OCI-LY7 (cell line): ENCODE measurements around the gene RASD1. TPM values are rescaled to one million over a fixed set of nuclear protein-coding genes. Genes with fewer than 3 reads are reported as not detected.

Experiments used
- BruUV-seq: library from RNA; stranded (reverse); fragments of 400-500 nt; replicated peaks from 2 replicates; lab custom pipeline; 2021; lab: Mats Ljungman, UMichigan
- CTCF ChIA-PET: fragments of 300-600 bp; sonication (Branson Sonifier 250); formaldehyde crosslinking; loops from one replicate; lab custom pipeline; 2022; ENCODE audit warnings: antibody characterized with exemption; ENCODE audit not compliant: unreplicated experiment; lab: Charles Lee
- POLR2A ChIA-PET: fragments of 300-600 bp; sonication (Branson Sonifier 250); formaldehyde crosslinking; loops from one replicate; lab custom pipeline; 2022; ENCODE audit warnings: antibody characterized with exemption; lab: Charles Lee
- DNase-seq: peaks from one replicate; pipeline ENCODE4 v3.0.0-alpha.2; 2015; ENCODE audit warnings: low spot score
- H2AFZ ChIP-seq: fragments of 200-600 bp; sonication (generic), shearing (Covaris generic); 2 replicates; pipeline ENCODE4 v1.6.1; 2014; ENCODE audit warnings: mild to moderate bottlenecking, antibody characterized with exemption, low read length, moderate library complexity
- H3K27ac ChIP-seq: fragments of 200-600 bp; sonication (generic); 2 replicates; pipeline ENCODE4 v1.5.1; 2014; ENCODE audit warnings: mixed run types, low read depth, mild to moderate bottlenecking, moderate library complexity, low read length, inconsistent platforms; ENCODE audit not compliant: poor library complexity, severe bottlenecking
- H3K36me3 ChIP-seq: fragments of 200-600 bp; sonication (generic); 2 replicates; pipeline ENCODE4 v1.6.1; 2014; ENCODE audit warnings: mild to moderate bottlenecking, antibody characterized with exemption, low read length, moderate library complexity, mixed read lengths; ENCODE audit not compliant: insufficient read depth
- H3K4me1 ChIP-seq: fragments of 200-600 bp; sonication (generic); 2 replicates; pipeline ENCODE4 v1.5.1; 2014; ENCODE audit warnings: mild to moderate bottlenecking, low read length; ENCODE audit not compliant: insufficient read depth, poor library complexity, severe bottlenecking
- H3K4me2 ChIP-seq: fragments of 200-600 bp; sonication (generic); 2 replicates; pipeline ENCODE4 v1.6.1; 2014; ENCODE audit warnings: mild to moderate bottlenecking, low read length
- H3K4me3 ChIP-seq: fragments of 200-600 bp; sonication (generic); 2 replicates; pipeline ENCODE4 v1.5.1; 2014; ENCODE audit warnings: mild to moderate bottlenecking, low read depth, low read length; ENCODE audit not compliant: poor library complexity, severe bottlenecking
- H3K79me2 ChIP-seq: fragments of 200-600 bp; sonication (generic); 2 replicates; pipeline ENCODE4 v1.6.1; 2016; ENCODE audit warnings: low read depth, mild to moderate bottlenecking, low read length, moderate library complexity, mixed read lengths; ENCODE audit not compliant: insufficient read depth
- H3K9me2 ChIP-seq: fragments of 200-600 bp; sonication (generic); 2 replicates; pipeline ENCODE4 v1.6.1; 2016; ENCODE audit warnings: mild to moderate bottlenecking, low read length, mixed read lengths; ENCODE audit not compliant: insufficient read depth
- H3K9me3 ChIP-seq: fragments of 200-600 bp; sonication (generic); 2 replicates; pipeline ENCODE4 v1.6.1; 2014; ENCODE audit warnings: mild to moderate bottlenecking, mixed run types, low read length, mixed read lengths
- H4K20me1 ChIP-seq: fragments of 200-600 bp; sonication (generic); 2 replicates; pipeline ENCODE4 v1.6.1; 2014; ENCODE audit warnings: mild to moderate bottlenecking, antibody characterized with exemption, low read length, moderate library complexity, mixed read lengths; ENCODE audit not compliant: insufficient read depth
- EZH2phosphoT487 ChIP-seq: fragments of 200-600 bp; sonication (generic); IDR thresholded peaks from 2 replicates; pipeline ENCODE4 v1.6.1; 2018; ENCODE audit warnings: low read depth, borderline replicate concordance, mild to moderate bottlenecking, mixed run types, antibody characterized with exemption, low read length, moderate library complexity, mixed read lengths
- intact Hi-C: fragments of 100-400 bp; cut with micrococcal nuclease; formaldehyde crosslinking; loops from one replicate; pipeline ENCODE4 v1.10.0; 2022; ENCODE audit not compliant: unreplicated experiment
- total RNA-seq, 2 experiments: library from RNA; depleted of rRNA in 1 of 2; stranded (reverse); fragments of >200 nt in 1 of 2; shearing (Covaris generic) in 1 of 2; gene quantifications; 2 replicates each; pipeline ENCODE4 v1.2.3, GENCODE V29; 2014 to 2022
- TF ChIP-seq, protein P1 (sequence below): fragments of 200-600 bp; sonication (generic); conservative IDR thresholded peaks from 2 replicates; pipeline ENCODE4 v1.5.1; 2014; ENCODE audit warnings: mild to moderate bottlenecking, antibody characterized with exemption, low read length, moderate library complexity, mixed read lengths

The RASD1 gene
- total RNA-seq, 2 experiments from 2014 or later, result 0.19 TPM; not detected in 1

GRCh38 chr17:17505610-17506171 is 9.5 kb upstream of the RASD1 start:
- Histone ChIP-seq H4K20me1 (no peaks in the 10 kb centered on the region), H3K4me1 (no peaks in the 10 kb centered on the region), H3K79me2 (no peaks in the 10 kb centered on the region), H3K9me3 (no peaks in the 10 kb centered on the region), H3K36me3 (no peaks in the 10 kb centered on the region), H3K9me2 (no peaks in the 10 kb centered on the region), H3K4me2 (no peak overlapping the region), H3K4me3 (no peak overlapping the region), H3K27ac (no peak overlapping the region), H2AFZ (no peak overlapping the region)
- intact Hi-C loops, result no loop called here
- BruUV-seq, result no TSS peak
- ChIA-PET POLR2A (no interaction called here), CTCF (no interaction called here)
- DNase-seq, result no peak
- TF ChIP-seq EZH2phosphoT487, result no peak
- TF ChIP-seq, protein P1, sequence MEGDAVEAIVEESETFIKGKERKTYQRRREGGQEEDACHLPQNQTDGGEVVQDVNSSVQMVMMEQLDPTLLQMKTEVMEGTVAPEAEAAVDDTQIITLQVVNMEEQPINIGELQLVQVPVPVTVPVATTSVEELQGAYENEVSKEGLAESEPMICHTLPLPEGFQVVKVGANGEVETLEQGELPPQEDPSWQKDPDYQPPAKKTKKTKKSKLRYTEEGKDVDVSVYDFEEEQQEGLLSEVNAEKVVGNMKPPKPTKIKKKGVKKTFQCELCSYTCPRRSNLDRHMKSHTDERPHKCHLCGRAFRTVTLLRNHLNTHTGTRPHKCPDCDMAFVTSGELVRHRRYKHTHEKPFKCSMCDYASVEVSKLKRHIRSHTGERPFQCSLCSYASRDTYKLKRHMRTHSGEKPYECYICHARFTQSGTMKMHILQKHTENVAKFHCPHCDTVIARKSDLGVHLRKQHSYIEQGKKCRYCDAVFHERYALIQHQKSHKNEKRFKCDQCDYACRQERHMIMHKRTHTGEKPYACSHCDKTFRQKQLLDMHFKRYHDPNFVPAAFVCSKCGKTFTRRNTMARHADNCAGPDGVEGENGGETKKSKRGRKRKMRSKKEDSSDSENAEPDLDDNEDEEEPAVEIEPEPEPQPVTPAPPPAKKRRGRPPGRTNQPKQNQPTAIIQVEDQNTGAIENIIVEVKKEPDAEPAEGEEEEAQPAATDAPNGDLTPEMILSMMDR, result no peak

DNA sequence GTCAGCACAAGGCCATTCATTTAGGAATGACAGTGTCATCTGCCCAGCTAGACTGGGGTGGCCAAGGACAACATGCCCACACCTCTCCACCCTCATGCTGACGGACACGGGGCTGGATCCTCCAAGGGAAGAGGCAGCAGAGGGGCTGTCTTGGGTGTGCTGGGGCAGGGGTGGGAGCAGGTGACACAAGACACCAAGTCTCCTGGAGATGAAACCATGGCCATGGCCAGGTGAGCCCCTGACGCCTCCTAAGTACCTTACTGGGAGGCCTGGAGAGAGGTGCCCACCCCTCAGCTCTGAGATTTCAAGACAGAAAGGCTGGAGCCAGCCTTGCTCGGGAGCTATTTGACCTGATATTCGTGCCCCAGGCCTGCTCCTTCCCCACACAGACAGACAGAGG is 9.0 kb upstream of the RASD1 start:
- POLR2A ChIA-PET, result no interaction called here

More for the DNA sequence above, 9.0 kb upstream of the RASD1 start:
- intact Hi-C loops, result no loop called here
- BruUV-seq, result no TSS peak
- no peaks in the 10 kb centered on the region for H4K20me1 ChIP-seq
- TF ChIP-seq EZH2phosphoT487, result no peak
- TF ChIP-seq, protein P1, result no peak
- H3K4me1 ChIP-seq, result no peaks in the 10 kb centered on the region
- H3K4me3 ChIP-seq, result no peak overlapping the region
- H3K9me3 ChIP-seq, result no peaks in the 10 kb centered on the region
- DNase-seq, result no peak
- H3K79me2 ChIP-seq, result no peaks in the 10 kb centered on the region
- no peaks in the 10 kb centered on the region for H3K9me2 ChIP-seq
- H2AFZ ChIP-seq, result no peak overlapping the region
- no peak overlapping the region for H3K27ac ChIP-seq
- no peak overlapping the region for H3K4me2 ChIP-seq
- no peaks in the 10 kb centered on the region for H3K36me3 ChIP-seq
- CTCF ChIA-PET, result no interaction called here
